Vagina (tissue), 2 donors: ENCODE measurements around the gene JADE2.
A peak's percentile ranks its signal among the peaks of the same experiment; 100 is the strongest.

Source experiments
- CTCF ChIP-seq, 3 experiments: fragments of 450-650 bp in 2 of 3; fragments of 200-600 bp in 1 of 3; sonication (generic) in 1 of 3; IDR thresholded peaks; one replicate each; pipeline ENCODE4 v1.5.1; 2017 to 2019; ENCODE audit warnings: antibody characterized with exemption in 3 of 3, mild to moderate bottlenecking in 2 of 3, moderate library complexity in 2 of 3
- POLR2AphosphoS5 ChIP-seq, 2 donors: sonication (generic); formaldehyde crosslinking; IDR thresholded peaks; one replicate each; pipeline ENCODE4 v1.9.0; 2017; ENCODE audit warnings: antibody characterized with exemption in 2 of 2, mild to moderate bottlenecking in 2 of 2, low read depth in 1 of 2; ENCODE audit not compliant: insufficient read depth in 1 of 2

- peak; percentile 62 to 80 (median 76) for TF ChIP-seq CTCF (IDR thresholded peaks at IDR 0.05)
- TF ChIP-seq POLR2AphosphoS5 (IDR thresholded peaks at IDR 0.05; ENCODE audit: insufficient read depth in 1 of 2, low read depth in 1 of 2) = peak in 1 of 2 donors; percentile 12
Measured at GRCh38 chr5:134577796-134578577, 52.5 kb downstream of the JADE2 start.
